ENCODE measurements around the gene ROBO1.
"Not testable (repeated sequence)": the region's sequence is repeated elsewhere in the genome, so short reads cannot be mapped to it uniquely, and the experiment has no call there.

ROBO1 gene

DNA sequence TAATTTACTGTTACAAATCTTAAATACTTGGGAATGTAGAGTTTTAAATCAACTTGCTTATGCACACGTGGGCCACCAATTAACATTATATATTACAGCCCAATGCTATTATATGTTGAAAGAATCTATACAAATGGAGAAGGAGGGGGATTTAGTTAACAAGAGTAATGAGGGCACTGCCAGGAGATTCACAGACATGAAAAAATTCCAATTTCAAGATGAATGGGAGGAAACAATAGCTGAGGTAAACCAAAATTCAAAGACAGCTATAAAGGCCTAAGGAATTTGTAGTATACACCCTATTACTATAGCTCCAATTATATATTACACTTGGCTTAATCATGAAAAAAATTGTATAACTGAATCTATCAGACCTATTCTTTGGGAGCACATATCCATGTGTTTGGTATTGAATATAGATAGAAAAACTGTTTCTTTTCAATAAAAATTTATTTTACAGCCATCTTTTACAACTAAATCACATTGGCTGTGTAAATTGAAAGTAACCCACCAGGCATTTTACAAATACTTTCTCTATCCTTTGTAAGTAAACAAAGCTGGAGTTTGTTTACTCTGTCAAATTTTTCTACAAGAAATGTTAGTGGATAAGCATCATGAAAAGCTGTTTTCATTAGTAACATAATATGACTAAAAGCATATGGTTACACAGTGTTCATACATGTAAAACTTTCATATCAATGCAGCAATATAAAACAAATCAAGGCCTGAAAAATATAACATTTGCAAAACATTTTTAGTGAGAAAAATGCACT, 1045.8 kb downstream of the ROBO1 start:
- no peak for DNase-seq

DNA sequence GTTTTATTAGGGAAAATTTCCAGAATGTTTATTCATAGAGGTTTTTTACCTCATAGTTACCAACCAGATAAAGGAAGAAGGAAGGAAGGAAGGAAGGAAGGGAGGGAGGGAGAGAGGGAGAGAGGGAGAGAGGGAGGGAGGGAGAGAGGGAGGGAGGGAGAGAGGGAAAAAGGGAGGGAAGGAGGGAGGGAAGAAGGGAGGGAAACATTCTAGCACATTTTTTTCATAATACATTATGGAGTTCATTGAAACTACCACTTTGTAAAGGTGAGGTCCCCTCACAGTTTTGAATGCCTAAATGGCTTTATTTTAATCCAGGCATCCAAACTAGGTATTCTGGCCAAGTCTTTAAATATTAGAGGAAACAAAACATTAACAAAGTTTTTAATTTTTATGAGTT, 1049.1 kb downstream of the ROBO1 start:
- DNase-seq = no peak

- DNase-seq = no peak
These were observed 1050.8 kb downstream of the ROBO1 start for GRCh38 chr3:78717041-78717440.

DNA sequence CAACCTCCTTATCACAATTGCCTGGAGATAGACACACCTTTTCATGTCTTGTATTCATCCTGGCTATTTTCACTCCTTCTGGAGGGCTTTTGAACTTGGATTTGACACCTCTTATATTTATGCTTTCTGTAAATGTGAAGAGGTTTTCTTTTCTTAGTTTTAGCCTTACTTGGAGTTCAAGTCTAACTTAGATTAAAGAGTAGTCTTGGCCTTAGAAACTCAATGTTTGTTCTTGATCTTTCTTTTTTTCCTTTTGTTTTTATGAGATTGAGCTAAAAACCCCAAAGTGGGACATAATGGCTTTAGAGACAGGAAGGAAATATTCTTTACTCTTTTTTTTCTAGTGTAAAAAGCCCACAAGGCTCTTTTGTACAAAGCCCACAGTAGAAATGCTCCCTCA, 1054.9 kb downstream of the ROBO1 start:
- no peak for DNase-seq

GRCh38 chr3:78712270-78712669, 1055.5 kb downstream of the ROBO1 start:
- DNase-seq = no peak

- DNase-seq = no peak
These were observed 1059.2 kb downstream of the ROBO1 start for GRCh38 chr3:78708565-78709073.

- no peak for DNase-seq
These were observed 1060.2 kb downstream of the ROBO1 start for GRCh38 chr3:78707609-78708008.

GRCh38 chr3:78706906-78707523, 1060.8 kb downstream of the ROBO1 start:
- DNase-seq = no peak

DNA sequence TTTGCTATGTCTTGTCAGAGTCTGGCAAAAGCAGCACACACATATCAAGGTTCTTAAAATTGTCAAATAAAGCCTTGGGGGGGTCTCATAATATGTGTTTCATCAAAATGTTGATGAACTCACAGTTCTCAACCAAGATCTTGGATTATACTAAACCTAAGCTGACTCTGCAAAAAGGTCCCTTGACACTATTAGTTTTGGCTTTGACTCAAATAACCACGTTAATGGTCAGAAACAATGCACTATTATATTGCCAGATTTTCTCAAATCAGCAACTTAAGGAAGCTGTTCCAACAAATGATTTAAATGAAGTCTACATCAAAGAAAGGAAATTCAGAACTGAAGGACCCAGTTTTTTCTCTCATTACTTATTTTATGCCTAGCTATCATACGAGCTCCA, 1063.9 kb downstream of the ROBO1 start:
- no peak for DNase-seq

DNA sequence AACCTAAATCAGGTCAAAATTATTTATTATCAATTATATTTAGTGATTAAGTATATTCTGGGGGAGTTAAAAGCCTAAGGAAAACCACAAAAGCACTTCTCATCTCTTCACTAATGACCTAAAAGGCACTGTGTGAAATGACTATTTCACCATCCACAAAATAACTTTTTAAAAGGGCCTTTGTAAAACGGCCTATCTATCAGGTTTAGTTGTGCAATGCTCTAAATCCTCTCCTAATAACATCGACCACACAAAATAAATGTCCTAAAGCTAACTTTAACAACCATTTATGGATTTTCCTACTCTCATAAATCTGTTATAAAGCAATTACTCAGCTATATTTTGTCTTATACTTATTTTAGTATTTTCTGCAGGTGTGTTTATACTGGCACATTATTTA, 1066.3 kb downstream of the ROBO1 start:
- no peak for DNase-seq

DNA sequence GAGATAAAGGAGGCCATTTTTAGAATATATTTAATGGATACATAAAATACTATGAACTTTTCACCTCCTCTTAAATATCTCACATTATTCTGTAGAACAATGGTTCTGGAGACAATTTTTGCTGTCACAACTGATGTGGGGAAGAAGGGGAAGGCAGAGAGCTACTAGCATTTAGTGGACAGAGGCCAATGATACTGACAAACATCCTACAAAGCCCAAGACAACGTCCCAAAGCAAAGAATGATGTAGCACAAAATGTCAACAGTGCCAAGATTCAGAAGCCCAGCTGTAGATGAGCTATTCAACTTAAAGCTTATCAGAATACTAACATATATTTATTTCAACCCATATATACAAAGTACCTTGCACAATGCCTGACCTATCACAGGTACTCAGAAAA, 1069.4 kb downstream of the ROBO1 start:
- no peak for DNase-seq

DNA sequence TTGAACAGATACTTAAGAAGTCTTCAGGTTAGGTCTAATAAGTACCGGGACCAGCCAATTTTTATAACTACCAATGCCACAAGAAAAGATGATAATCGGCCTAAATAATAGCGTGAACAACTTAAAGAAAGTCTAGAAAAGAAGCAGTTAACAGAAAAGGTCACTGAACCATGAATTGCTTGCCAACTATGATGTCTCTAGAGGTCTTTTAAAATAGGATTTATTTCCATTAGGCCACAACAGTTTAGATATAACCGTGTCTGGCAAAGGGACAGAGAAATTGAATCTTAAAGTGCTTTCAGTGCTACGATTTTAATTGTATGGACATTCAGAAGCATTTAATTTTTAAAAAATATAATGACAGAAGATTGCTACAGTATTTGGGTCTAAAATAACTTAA, 1070.4 kb downstream of the ROBO1 start:
- DNase-seq = no peak

DNA sequence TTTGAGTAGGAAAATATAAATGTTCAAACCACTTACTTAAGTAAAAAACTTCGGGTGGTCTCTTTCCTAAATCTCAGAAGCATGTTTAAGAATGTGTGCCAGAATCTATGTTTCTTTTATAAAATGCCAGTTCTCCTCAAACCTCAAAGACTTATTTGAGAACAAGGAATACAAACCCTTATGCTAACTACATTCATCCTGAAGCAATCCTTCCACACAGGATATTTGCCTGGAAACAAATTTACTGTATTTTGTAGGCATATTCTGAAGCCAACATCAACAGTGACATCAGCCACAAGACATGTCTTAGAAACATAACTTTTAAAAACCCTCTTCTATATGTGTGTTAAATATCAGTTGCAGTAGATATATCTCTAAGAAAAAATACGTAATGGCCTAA, 1077.0 kb downstream of the ROBO1 start:
- DNase-seq = no peak

DNA sequence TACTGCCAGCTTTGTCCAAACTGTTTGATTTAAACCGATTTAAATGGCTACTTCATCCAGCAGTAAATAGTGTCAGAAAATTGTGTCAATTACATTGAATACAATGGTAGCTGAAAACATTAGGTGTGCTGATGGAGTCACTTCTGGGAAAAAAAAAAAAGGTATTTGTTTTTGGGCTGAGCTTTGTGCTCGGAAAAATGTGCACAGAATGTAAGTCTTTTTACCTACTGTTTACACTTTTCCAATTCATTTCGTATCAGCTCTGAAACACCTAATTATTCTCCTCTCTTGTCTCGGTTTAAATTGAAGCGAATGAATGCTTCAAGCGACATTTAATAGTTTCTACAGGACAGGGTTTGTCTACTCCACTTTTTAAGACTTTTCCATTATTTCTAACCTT, 1078.4 kb downstream of the ROBO1 start:
- no peak for DNase-seq

DNA sequence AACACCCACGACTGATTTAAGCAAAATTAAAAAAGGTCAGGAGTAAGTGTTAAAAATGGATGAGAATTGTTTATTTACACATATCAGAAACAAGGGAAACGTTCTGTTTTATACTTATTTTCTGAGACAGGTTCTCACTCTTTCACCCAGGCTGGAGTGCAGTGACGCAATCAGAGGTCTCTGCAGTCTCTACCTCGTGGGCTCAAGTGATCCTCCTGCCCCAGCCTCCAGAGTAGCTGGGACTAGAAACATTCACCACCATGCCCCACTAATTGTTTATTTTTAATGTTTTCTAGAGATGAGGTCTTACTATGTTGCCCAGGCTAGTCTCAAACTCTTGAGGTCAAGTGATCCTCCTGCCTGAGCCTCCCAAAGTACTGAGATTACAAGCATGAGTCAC, 1080.3 kb downstream of the ROBO1 start:
- DNase-seq = no peak

- no peak for DNase-seq
These were observed 1084.5 kb downstream of the ROBO1 start for GRCh38 chr3:78683284-78683683.

DNA sequence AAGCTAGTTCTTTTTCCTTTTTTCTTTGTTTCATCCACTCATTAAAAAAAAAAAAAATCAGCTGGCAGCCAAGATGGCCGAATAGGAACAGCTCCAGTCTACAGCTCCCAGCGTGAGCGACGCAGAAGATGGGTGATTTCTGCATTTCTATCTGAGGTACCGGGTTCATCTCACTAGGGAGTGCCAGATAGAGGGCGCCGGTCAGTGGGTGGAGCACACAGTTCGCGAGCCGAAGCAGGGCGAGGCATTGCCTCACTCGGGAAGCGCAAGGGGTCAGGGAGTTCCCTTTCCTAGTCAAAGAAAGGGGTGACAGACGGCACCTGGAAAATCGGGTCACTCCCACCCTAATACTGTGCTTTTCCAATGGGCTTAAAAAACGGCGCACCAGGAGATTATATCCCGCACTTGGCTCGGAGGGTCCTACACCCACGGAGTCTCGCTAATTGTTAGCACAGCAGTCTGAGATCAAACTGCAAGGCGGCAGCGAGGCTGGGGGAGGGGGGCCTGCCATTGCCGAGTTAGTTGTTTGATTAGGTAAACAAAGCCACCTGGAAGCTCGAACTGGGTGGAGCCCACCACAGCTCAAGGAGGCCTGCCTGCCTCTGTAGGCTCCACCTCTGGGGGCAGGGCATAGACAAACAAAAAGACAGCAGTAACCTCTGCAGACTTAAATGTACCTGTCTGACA, 1092.5 kb downstream of the ROBO1 start:
- DNase-seq = not testable (repeated sequence)

DNA sequence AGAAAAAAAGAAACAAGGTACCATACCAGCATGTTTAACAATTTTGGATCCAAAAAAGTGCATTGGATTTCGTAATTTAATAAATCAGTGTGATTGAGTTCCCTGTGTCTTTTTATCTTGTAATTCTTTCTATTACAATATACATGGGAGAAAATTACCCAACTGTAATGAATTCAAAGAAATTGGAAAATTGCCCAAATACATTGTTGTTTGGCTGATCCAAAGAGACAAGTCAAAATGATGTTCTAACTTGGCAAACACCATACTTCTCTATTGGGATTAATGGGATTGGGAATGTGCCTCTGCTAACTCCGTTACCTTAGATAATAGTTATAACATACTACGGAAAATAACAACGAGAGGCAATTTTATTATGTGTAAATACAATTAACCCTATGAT, 1097.1 kb downstream of the ROBO1 start:
- no peak for DNase-seq

DNA sequence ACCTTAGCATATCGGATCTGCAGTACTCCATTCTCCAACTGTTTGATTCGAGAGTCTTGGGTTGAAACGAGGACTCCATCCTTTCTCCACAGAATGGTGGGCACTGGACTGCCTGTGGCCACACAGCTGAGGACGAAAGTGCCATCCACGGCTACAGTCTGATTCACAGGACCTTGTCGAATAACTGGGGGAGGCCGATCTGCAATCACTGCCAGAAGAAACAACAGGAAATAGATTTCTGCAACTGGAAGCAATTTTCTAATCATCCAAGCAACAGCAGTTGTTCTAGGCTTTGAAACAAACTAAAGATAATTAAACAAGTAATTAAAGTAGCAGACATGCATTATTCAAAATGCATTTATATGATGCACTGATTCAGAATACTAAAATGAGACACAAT, 1097.7 kb downstream of the ROBO1 start:
- DNase-seq = no peak

GRCh38 chr3:78668302-78668701, 1099.5 kb downstream of the ROBO1 start:
- DNase-seq = no peak

GRCh38 chr3:78666470-78666800, 1101.4 kb downstream of the ROBO1 start:
- DNase-seq = no peak

DNA sequence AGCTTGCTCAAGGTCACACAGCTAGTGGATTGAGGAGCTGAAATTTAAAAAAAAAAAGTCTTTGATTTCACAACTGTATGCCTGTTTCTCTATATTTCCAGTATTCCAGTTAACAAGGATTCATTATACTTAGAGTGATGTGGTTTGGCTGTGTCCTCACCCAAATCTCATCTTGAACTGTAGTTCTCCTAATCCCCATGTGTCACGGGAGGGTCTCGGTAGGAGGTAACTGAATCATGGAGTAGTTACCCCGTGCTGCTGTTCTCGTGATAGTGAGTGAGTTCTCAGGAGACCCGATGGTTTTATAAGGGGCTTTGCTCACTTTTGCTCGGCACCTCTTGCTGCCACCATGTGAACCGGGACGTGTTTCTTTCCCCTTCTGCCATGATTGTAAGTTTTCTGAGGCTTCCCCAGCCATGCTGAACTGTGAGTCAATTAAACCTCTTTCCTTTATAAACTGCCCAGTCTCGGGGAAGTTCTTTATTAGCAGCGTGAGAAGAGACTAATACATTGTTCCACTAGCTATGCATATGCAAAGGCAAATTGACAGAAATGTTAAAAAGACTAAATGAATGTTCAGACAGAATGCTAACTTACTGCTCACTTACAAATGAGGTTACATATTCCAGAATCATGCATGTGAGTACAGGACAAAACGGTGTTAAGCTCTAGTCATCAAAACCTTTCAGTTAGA, 1101.9 kb downstream of the ROBO1 start:
- DNase-seq = no peak

DNA sequence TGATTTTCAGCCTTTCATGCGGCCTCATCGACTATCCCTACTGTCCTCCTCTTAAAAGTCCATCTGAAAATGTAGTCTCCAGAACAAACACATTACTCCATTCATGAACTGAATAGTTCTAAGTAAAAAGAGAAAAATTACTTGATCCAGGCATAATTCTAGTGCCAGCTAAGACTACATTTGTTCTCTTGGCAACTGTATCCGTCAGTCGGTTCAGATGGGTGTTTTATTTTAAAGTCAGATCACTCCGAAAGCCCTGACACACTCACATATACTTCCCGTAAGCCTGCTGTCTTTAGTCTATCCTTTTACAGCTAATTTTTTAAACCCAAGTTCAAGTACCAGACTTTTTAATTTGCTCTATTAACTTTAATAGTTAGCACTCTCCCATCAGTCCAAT, 1102.7 kb downstream of the ROBO1 start:
- DNase-seq = no peak

DNA sequence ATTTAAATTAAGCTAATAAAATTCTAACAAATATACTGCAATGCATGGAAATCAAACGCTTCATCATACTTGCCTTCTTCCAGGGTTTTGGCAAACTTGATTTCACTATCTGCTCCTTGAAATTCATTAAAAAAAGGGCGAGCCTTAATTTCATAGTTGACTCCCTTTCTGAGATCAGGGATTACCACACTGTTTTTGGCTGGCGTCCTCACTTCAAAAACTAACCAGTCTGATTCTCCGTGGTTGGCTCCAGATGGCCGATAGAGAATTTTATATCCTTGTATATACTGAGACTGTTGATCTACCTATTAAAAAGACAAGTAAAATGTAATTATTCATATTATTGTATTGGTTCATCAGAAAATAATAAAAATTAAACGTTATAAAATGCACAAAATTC, 1106.8 kb downstream of the ROBO1 start:
- DNase-seq = no peak

Measured in effector CD8-positive, alpha-beta T cell (primary cell).